Right cardiac atrium (tissue), 5 donors: ENCODE data around the gene CCDC134. TPM values are rescaled to one million over a fixed set of nuclear protein-coding genes. Genes with fewer than 3 reads are reported as not detected.
A peak's percentile ranks its signal among the peaks of the same experiment; 100 is the strongest.

Source experiments
- ATAC-seq, 2 donors: fragments of 200-7000 bp; cut with Tn5 transposase; one replicate each; pipeline versions ENCODE4 v1.8.0 to v1.9.1; 2020; ENCODE audit warnings: moderate library complexity in 2 of 2, mild to moderate bottlenecking in 1 of 2
- DNase-seq, 3 donors: peaks; one replicate each; pipeline ENCODE4 v3.0.0-alpha.2; 2020
- H3K27ac ChIP-seq: one replicate; pipeline ENCODE4 v1.5.1; 2013; ENCODE audit warnings: mild to moderate bottlenecking, low read length, control low read depth, moderate library complexity
- H3K27me3 ChIP-seq: one replicate; pipeline ENCODE4 v1.6.1; 2013; ENCODE audit not compliant: control insufficient read depth, insufficient read depth
- H3K4me1 ChIP-seq: one replicate; pipeline ENCODE4 v1.6.1; 2013; ENCODE audit warnings: low read length; ENCODE audit not compliant: control insufficient read depth, insufficient read depth
- H3K4me3 ChIP-seq: one replicate; pipeline ENCODE4 v1.5.1; 2013; ENCODE audit warnings: low read length, control low read depth
- H3K9me3 ChIP-seq: one replicate; pipeline ENCODE4 v1.6.1; 2013; ENCODE audit warnings: low read length; ENCODE audit not compliant: control insufficient read depth
- WGBS: extraction: QIAGEN DNeasy Blood & Tissue Kit; methylation state at CpG from one replicate; pipeline ENCODE4 v1.1.7; 2013; 5-methylcytosine and 5-hydroxymethylcytosine counted together
- intact Hi-C, 4 donors: fragments of 100-400 bp; cut with DNase I; formaldehyde crosslinking; loops; one replicate each; pipeline versions ENCODE4 v1.11.0 to v1.14.0; 2022 to 2023
- polyA plus RNA-seq: library from polyadenylated mRNA; stranded (reverse); fragments of 200-250 nt; gene quantifications from one replicate; pipeline ENCODE4 v1.2.3, GENCODE V29; 2013
- total RNA-seq, 4 donors: library from RNA; stranded (reverse); fragmentation: NEBNext Ultra II Directional; extraction: Animal tissue kit (Norgen Biotek cat#: 25700); gene quantifications; one replicate each; pipeline ENCODE4 v1.2.1, GENCODE V29; 2021
- donor health status: healthy with polysubstance abuse.
- donor health status: DM: no; HTN: yes; CAD: no.
- donor health status: DM: no; HTN: no; CAD: no.
- donor health status: DM: no; HTN: yes; CAD: no; lungs with severe emphysema.
- donor health status: DM: yes; HTN: yes; CAD: no.

CCDC134 gene
- total and polyA plus RNA-seq, 5 donors, result 2.2 to 6.6 (median 4.8) TPM

DNA sequence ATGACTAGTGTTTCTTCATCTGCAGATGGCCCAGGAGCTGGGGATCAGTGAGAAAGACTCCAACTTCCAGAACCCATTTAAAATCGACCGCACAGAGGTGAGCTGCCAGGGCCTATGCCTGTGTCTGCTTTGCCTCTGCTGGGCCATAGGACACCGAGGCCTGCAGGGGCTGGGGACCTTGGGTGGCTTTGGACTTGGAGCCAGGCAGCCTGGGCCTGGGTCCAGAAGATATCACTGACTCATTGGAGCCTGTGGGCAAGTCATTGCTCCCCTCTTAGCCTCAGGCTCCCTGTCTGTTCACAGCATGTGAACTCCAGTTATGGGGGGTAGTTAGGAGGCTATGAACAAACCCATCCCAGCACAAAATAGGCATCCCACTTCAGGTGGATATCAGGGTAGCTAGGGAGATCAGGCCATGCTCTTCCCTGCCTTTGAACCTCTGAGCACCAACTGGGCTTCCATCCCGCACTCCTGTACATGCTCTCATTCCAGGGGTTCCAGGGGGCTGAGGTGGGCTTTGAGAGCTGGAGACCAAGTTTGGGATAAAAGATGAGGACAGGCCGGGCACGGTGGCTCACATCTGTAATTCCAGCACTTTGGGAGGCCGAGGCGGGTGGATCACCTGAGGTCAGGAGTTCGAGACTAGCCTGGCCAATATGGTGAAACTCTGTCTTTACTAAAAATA, 13.4 kb downstream of the CCDC134 start:
- H3K4me1 ChIP-seq, result no peaks in the 10 kb centered on the region
- DNase-seq, result no peak
- H3K4me3 ChIP-seq, result no peak overlapping the region
- WGBS, result 97% methylated on average over 9 of the region's 9 CpGs
- no peaks in the 10 kb centered on the region for H3K9me3 ChIP-seq
- no peaks in the 10 kb centered on the region for H3K27me3 ChIP-seq
- H3K27ac ChIP-seq, result no peak overlapping the region
- intact Hi-C loops, result no loop called here
- ATAC-seq, result no peak

DNA sequence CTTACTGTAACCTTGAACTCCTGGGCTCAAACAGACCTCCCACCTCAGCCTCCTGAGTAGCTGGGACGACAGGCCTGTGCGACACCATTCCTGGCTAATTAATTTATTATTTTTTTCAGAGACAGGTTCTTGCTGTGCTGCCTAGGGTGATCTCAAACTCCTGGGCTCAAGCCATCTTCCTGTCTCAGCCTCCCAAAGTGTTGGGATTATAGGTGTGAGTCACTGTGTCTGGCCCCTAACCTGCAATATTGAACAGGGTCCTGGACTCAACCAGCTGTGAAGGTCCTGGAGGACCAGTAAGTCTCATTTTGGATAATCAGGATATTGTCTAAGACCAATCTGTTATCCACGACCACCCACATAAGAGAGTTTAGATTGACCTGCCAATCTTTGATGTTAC, 15.2 kb downstream of the CCDC134 start:
- Histone ChIP-seq H3K4me3 (no peak overlapping the region), H3K27me3 (no peaks in the 10 kb centered on the region), H3K4me1 (no peaks in the 10 kb centered on the region), H3K9me3 (no peaks in the 10 kb centered on the region), H3K27ac (no peak overlapping the region)
- DNase-seq (no peak), ATAC-seq (no peak)
- intact Hi-C loops, result no loop called here
- 96% methylated on average over 3 of the region's 3 CpGs for WGBS

DNA sequence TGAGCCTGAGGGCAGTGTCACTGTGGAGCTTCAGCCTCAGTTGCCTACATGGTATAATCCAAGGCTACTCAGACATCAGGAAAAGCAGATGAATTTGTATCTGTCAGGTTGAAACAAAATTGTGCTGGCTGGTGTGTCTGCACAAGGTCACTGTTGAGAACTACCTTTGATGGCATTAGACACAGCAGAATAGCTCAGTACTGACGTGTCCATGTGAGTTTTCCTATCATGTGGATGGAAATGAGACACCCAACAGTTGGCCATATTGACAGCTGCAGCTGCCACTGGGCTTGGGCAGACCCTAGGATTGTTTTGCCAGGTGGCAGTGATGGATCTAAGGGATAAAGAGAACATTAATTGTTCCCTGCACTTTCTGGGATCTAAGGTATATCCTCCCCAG, 15.8 kb downstream of the CCDC134 start:
- intact Hi-C loops, result no loop called here

DNA sequence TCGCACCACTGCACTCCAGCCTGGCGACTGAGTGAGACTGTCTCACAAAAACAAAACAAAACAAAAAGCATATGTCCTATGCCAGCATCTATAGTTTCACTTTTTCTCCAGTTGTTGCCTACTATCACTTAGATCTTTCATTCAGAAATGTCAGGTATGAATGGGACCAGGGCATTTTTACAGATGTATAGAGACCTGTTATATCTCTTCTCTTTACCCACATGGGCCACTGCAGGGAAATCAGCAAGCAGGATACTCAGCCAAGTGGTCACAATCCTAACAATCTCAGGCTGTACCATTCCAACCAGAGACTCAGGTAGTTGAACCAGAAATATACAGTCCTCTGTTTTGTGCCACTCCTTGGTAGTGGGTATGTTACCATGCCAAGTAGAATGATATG, 16.4 kb downstream of the CCDC134 start:
- ATAC-seq (no peak), DNase-seq (no peak)
- Histone ChIP-seq H3K4me3 (no peak overlapping the region), H3K27me3 (no peaks in the 10 kb centered on the region), H3K9me3 (no peaks in the 10 kb centered on the region), H3K27ac (no peak overlapping the region), H3K4me1 (no peaks in the 10 kb centered on the region)
- intact Hi-C loops, result no loop called here
- 94% methylated on average over 2 of the region's 2 CpGs for WGBS

More for the DNA sequence above, 15.8 kb downstream of the CCDC134 start:
- DNase-seq, result no peak
- Histone ChIP-seq H3K27ac (no peak overlapping the region), H3K4me3 (no peak overlapping the region), H3K4me1 (no peaks in the 10 kb centered on the region), H3K27me3 (no peaks in the 10 kb centered on the region), H3K9me3 (no peaks in the 10 kb centered on the region)
- 95% methylated on average over 1 of the region's 1 CpG for WGBS
- no peak for ATAC-seq

DNA sequence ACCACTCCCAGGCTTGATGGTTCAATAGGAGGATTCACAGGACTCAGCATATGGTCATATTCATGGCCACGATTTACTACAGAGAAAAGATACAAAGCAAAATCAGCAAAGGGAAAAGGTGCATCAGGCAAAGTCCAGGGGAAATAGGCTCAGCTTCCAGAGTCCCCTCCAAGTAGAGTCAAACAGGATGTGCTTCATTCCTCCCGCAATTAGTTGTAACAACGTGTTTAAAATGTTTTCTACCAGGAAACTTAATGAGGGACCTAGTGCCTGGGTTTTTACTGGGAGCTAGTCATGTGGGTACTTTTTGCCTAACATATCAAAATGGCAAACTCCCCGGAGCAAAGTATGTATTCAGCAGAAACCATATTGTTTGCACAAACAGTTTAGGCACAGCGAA, 17.5 kb downstream of the CCDC134 start:
- Histone ChIP-seq H3K4me1 (no peaks in the 10 kb centered on the region), H3K27me3 (no peaks in the 10 kb centered on the region), H3K4me3 (no peak overlapping the region), H3K9me3 (no peaks in the 10 kb centered on the region), H3K27ac (no peak overlapping the region)
- WGBS, result 85% methylated on average over 5 of the region's 5 CpGs
- DNase-seq (no peak), ATAC-seq (no peak)
- intact Hi-C loops, result no loop called here

DNA sequence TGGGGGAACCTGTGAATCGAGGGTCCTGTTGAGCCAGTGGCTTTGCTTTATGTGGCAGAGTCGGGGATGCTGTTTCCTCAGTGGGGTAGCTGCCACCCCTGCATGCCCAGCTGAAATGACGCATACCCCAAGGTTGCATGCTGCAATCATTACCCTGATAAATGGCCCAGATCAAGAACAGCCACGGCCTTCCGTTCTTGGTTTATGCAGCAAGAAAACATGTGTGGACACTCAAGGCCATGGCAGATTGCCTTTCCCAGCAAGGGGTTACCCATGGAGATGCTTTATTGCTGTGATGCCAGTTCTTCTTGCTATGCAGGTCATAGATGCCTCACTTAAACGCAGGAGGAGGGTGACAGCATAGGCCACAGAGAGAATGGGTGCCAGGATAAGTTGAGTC, 18.1 kb downstream of the CCDC134 start:
- DNase-seq, result no peak
- ATAC-seq, result no peak
- intact Hi-C loops, result no loop called here

DNA sequence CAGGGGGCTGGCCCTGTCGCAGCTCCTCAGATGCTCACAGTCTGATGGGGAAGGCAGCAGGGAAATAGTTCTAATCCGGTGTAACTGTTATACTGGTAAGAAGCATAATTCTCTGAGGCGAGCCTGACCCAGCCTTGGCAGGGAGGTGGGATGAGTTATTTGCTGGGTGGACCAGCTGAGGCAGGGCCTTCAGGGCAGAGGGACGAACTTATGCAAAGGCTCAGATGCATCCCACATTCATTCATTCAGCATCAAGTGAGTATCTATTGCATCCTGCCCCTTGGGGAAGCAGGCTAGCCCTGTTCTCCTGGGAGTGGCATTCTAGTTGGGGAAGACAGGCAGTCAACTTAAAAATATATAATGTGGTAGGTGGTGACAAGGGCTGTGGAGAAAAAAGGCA, 18.8 kb downstream of the CCDC134 start:
- H3K27ac ChIP-seq, result no peak overlapping the region

More for the DNA sequence above, 18.1 kb downstream of the CCDC134 start:
- Histone ChIP-seq H3K27me3 (no peaks in the 10 kb centered on the region), H3K4me1 (no peaks in the 10 kb centered on the region), H3K27ac (no peak overlapping the region), H3K4me3 (no peak overlapping the region), H3K9me3 (no peaks in the 10 kb centered on the region)
- 91% methylated on average over 6 of the region's 6 CpGs for WGBS

DNA sequence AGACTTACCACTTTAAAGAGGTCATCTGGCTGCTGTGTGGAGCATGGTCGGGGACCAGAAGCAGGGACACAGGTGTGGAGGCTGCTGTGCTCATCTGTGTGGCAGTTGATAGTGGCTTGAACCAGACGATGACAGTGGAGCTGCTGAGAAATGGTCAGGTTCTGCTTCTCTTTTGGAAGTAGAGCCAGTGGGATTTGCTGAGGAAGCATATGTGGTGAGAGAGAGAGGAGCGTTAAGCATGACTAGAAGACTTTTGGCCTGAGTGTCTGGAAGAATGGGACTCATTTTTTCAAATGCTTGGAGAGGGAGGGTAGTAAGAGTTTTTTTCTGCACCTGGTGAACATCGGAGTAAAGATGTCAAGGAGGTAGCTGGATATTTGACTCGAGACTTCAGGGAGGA, 20.0 kb downstream of the CCDC134 start:
- Histone ChIP-seq H3K9me3 (no peaks in the 10 kb centered on the region), H3K4me1 (peaks cover 1% of the 10 kb centered on the region), H3K27me3 (no peaks in the 10 kb centered on the region), H3K4me3 (no peak overlapping the region), H3K27ac (no peak overlapping the region)
- intact Hi-C loops, result loop anchor here in 3 of 4 donors (5.0 kb wide), 1 partner anchor 122 kb away; no protein-coding TSS in a partner anchor
- no peak for DNase-seq
- 84% methylated on average over 5 of the region's 5 CpGs for WGBS
- no peak for ATAC-seq

More for the DNA sequence above, 18.8 kb downstream of the CCDC134 start:
- Histone ChIP-seq H3K9me3 (no peaks in the 10 kb centered on the region), H3K4me3 (no peak overlapping the region), H3K4me1 (no peaks in the 10 kb centered on the region), H3K27me3 (no peaks in the 10 kb centered on the region)
- ATAC-seq (no peak), DNase-seq (no peak)
- 94% methylated on average over 4 of the region's 4 CpGs for WGBS
- intact Hi-C loops, result no loop called here

DNA sequence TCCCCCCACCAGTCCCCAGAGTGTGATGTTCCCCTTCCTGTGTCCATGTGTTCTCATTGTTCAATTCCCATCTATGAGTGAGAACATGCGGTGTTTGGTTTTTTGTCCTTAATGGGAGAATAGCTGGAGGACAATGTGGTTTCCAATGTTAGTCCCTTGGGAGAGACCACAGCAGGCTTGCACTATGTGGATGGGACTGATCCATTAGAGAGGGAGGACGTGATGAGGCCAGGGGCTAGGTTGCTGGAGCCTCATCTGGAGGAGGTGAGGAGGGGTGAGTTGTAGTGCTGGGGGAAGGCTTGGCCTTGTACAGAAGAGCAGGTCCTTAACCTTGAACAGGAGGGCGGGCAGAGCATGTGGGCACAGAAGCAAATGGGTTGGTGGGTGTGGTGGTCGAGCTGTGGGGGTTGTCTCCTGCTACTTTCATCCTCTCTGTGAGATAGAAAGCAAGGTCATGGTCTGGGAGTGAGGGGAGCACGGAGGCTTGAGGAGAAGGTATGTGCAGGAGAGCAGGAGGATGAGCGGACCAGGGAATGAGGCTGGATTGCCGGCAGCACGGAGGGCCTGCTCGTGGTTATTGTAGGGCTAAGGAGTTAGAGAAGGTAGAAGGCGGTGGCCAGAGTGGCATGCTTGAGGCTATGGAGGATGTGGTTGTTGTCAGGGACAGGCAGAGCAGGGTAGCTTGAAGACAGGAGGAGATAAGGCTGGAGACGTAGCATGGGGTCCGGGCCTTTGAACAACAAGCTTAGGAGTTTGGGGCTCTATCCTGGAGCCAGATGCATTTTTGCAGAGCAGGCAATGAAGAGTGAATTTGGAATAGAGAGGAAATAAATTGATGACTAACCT, 21.2 kb downstream of the CCDC134 start:
- Histone ChIP-seq H3K4me1 (peaks cover 13% of the 10 kb centered on the region), H3K27me3 (no peaks in the 10 kb centered on the region), H3K27ac (no peak overlapping the region), H3K4me3 (no peak overlapping the region), H3K9me3 (no peaks in the 10 kb centered on the region)
- DNase-seq (no peak), ATAC-seq (no peak)
- intact Hi-C loops, result loop anchor here (2.0 to 5.0 kb wide), 2 partner anchors 119 to 121 kb away; no protein-coding TSS in a partner anchor
- WGBS, result 81% methylated on average over 12 of the region's 12 CpGs

DNA sequence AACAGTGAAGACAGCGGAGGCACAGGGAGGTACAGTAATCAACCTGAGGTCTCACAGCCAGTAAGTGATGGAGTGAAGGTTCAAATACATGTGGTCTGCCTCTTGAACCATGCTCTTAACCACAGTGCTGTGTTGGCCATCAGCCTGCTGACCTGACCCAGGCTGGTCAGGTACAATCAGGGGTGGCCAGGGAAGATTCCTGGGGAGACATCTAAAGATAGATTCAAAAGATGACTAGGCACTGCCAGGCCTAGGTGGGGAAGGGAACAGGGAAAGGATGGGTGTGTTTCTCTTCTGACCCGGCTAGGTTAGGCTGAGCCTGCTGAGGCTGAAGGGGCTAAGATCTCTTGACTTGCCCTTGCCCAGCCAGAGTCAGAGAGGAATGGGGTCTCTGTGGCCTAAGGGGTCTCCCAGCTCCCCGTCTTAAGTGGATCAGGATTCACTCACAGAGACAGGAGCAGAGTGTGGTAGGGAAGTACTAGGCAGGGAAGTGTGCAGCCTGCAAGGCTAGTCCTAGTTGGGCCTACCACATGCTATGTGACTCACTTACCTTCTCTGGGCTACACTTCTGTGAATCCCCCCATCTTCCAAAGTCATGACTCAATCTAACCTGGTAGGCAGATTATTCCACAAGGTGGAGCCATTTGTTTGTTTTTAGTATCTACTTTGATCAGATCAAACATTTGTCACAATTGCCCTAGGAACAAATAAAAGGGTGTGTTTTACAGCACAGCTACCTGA, 22.0 kb downstream of the CCDC134 start:
- peak in 1 of 2 donors; percentile 4 for ATAC-seq
- no peak overlapping the region for H3K4me3 ChIP-seq
- DNase-seq, result no peak
- H3K4me1 ChIP-seq, result peaks cover 18% of the 10 kb centered on the region
- no peaks in the 10 kb centered on the region for H3K27me3 ChIP-seq
- H3K27ac ChIP-seq, result no peak overlapping the region
- WGBS, result 90% methylated on average over 3 of the region's 3 CpGs
- H3K9me3 ChIP-seq, result no peaks in the 10 kb centered on the region
- intact Hi-C loops, result loop anchor here (2.0 to 5.0 kb wide), 2 partner anchors 118 to 120 kb away; no protein-coding TSS in a partner anchor

DNA sequence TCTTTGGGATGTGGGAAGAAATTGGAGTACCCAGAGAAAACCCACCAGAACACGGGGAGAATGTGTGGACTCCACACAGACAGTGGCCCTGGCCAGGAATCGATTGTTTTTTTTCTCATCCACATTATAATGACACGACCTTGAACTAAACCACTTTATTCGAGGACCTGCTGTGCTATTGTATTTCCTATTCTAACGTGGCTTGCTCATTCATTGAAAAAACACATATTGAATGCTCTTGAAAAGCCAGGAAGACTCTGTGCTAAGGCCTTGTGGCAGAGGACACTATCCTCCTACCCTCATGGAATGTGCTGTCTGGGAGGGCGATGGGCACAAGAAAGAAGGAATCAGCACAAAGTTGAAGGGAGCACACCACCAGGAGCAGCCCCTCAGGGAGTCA, 23.3 kb downstream of the CCDC134 start:
- Histone ChIP-seq H3K4me3 (no peak overlapping the region), H3K27ac (no peak overlapping the region), H3K27me3 (no peaks in the 10 kb centered on the region), H3K4me1 (peaks cover 18% of the 10 kb centered on the region), H3K9me3 (no peaks in the 10 kb centered on the region)
- DNase-seq (no peak), ATAC-seq (no peak)
- 82% methylated on average over 6 of the region's 6 CpGs for WGBS
- intact Hi-C loops, result loop anchor here (2.0 to 5.0 kb wide), 2 partner anchors 117 to 119 kb away; no protein-coding TSS in a partner anchor
